Measurements from ENCODE around the gene SLC25A13. TPM values are rescaled to one million over a fixed set of nuclear protein-coding genes. Genes with fewer than 3 reads are reported as not detected.

Gene SLC25A13
- total and polyA plus RNA-seq, 2 of the 4 experiments (the other 2 are of a cell fraction): 7.4 to 11.7 TPM

DNA sequence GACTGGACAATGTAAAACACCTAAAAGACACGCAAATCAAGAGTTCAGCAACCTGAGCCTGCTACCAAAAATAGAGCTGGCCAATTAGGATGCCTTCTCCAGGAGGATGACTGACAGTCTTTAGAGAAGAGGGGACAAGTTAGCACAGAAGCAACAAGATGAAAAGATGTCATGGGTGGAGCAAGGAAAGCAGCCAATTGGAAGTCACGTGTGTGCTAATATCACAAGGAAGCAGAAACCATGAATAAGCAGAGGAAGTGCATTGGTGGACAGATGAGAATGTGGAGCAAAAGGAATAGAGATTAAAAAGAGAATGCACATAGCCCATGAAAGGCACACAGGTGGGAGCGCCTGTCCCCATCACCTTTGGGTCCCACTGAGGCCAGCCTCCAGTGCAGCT is 148.1 kb downstream of the SLC25A13 start:
- Histone ChIP-seq H2AFZ (replicated peaks; ENCODE audit: low read length, poor library complexity) (no peak overlapping the region), H2BK5ac (ENCODE audit: low read depth, low read length, poor library complexity, severe bottlenecking) (no peak overlapping the region), H4K91ac (ENCODE audit: insufficient read depth, low read depth, low read length) (no peak overlapping the region), H2BK20ac (ENCODE audit: low read depth, low read length) (no peak overlapping the region), H3K9me1 (ENCODE audit: insufficient read depth, low read length) (0 out of 2 replicates have a peak, but pooled peaks cover 7% of the 10 kb centered on the region), H4K8ac (ENCODE audit: low read depth in 2 of 2, low read length in 2 of 2) (no peak overlapping the region), H3K23ac (ENCODE audit: low read depth, low read length) (no peak overlapping the region), H2BK120ac (ENCODE audit: low read depth, low read length) (no peak overlapping the region), H3K4ac (ENCODE audit: low read depth, low read length) (no peak overlapping the region), H4K20me1 (ENCODE audit: insufficient read depth, low read length) (no peaks in the 10 kb centered on the region), H2AK9ac (replicated peaks; ENCODE audit: low read depth, low read length, poor library complexity) (no peak overlapping the region), H3K27ac (ENCODE audit: insufficient read depth, low read length) (no peak overlapping the region), H3K14ac (replicated peaks; ENCODE audit: low read depth, low read length) (no peak overlapping the region), H2BK15ac (ENCODE audit: low read depth, low read length) (no peak overlapping the region), H3K27me3 (ENCODE audit: control insufficient read depth, insufficient read depth, low read length) (no peaks in the 10 kb centered on the region), H3K18ac (ENCODE audit: low read depth, low read length) (no peak overlapping the region), H3K36me3 (ENCODE audit: control insufficient read depth, insufficient read depth, low read length) (peaks cover 4% of the 10 kb centered on the region; the same call in 1 of the 2 replicates), H3K9ac (ENCODE audit: low read depth, low read length) (no peak overlapping the region), H3K4me2 (ENCODE audit: low read depth, low read length) (no peak overlapping the region), H3K4me3 (ENCODE audit: insufficient read depth, low read depth, low read length) (no peak overlapping the region), H3K9me3 (ENCODE audit: control insufficient read depth, insufficient read depth, low read length) (no peaks in the 10 kb centered on the region), H3K56ac (ENCODE audit: extremely low read depth, insufficient read depth, low read length) (no peak overlapping the region), H3K4me1 (ENCODE audit: control insufficient read depth, insufficient read depth, low read length) (no peaks in the 10 kb centered on the region), H3K79me1 (ENCODE audit: low read depth in 1 of 2, low read length in 2 of 2) (no peaks in the 10 kb centered on the region), H4K5ac (ENCODE audit: low read depth, low read length) (no peak overlapping the region), H2AK5ac (ENCODE audit: low read depth, low read length) (no peak overlapping the region)
- ChIA-PET CTCF (no interaction called here), POLR2A (ENCODE audit: unreplicated experiment) (no interaction called here)
- DNase-seq (no peak), ATAC-seq (ENCODE audit: low read depth) (no peak)
- in situ Hi-C loops (cut with MboI; ENCODE audit: low sequenced_read_pairs): no loop called here
- dilution Hi-C loops (cut with HindIII; ENCODE audit: low sequenced_read_pairs, unreplicated experiment): no loop called here
- 100% methylated on average over 1 of the region's 3 CpGs; no CpG with 5 or more reads in 1 of the 2 experiments for WGBS, 2 experiments (ENCODE audit: extremely low coverage in 2 of 2, insufficient read length in 1 of 2)
- BruUV-seq (replicated peaks): no TSS peak
- intact Hi-C loops (cut with micrococcal nuclease): no loop called here
- no peak for TF ChIP-seq CTCF (conservative IDR thresholded peaks at IDR 0.05; ENCODE audit: low read depth, low read length)
- no peak for TF ChIP-seq FOS (IDR thresholded peaks at IDR 0.05; ENCODE audit: low read depth, low read length)
- no peak for TF ChIP-seq CHD1 (IDR thresholded peaks at IDR 0.05; ENCODE audit: low read depth, low read length)
- no peak for TF ChIP-seq MAFK (IDR thresholded peaks at IDR 0.05; ENCODE audit: low read depth, low read length)
- no peak for TF ChIP-seq MAZ (IDR thresholded peaks at IDR 0.05; ENCODE audit: borderline replicate concordance, low read depth, low read length)
- TF ChIP-seq RAD21 (IDR thresholded peaks at IDR 0.05; ENCODE audit: low read length): no peak

Measured in IMR-90 (cell line).